Subcutaneous abdominal adipose tissue (tissue), 5 donors: ENCODE measurements around the gene DFFA.
A peak's percentile ranks its signal among the peaks of the same experiment; 100 is the strongest.
"Not testable (repeated sequence)": the region's sequence is repeated elsewhere in the genome, so short reads cannot be mapped to it uniquely, and the experiment has no call there.

Experiments
- H3K27ac ChIP-seq: one replicate; pipeline ENCODE4 v1.7.0; 2013; ENCODE audit warnings: low read depth, mild to moderate bottlenecking, inconsistent platforms, low read length, moderate library complexity
- H3K27me3 ChIP-seq, 5 donors: one replicate each; pipeline ENCODE4 v1.7.0; 2013; ENCODE audit warnings: low read length in 5 of 5, inconsistent platforms in 1 of 5; ENCODE audit not compliant: control insufficient read depth in 5 of 5, insufficient read depth in 4 of 5
- H3K36me3 ChIP-seq, 5 donors: one replicate each; pipeline ENCODE4 v1.7.0; 2013; ENCODE audit warnings: low read length in 5 of 5; ENCODE audit not compliant: control insufficient read depth in 5 of 5, insufficient read depth in 5 of 5
- H3K4me1 ChIP-seq, 5 donors: one replicate each; pipeline ENCODE4 v1.7.0; 2013; ENCODE audit warnings: low read length in 5 of 5, mild to moderate bottlenecking in 3 of 5, moderate library complexity in 1 of 5; ENCODE audit not compliant: control insufficient read depth in 5 of 5, insufficient read depth in 5 of 5
- H3K4me3 ChIP-seq, 5 donors: one replicate each; pipeline ENCODE4 v1.7.0; 2013; ENCODE audit warnings: low read length in 5 of 5, low read depth in 1 of 5
- H3K9ac ChIP-seq, 5 donors: one replicate each; pipeline ENCODE4 v1.7.0; 2013; ENCODE audit warnings: low read length in 5 of 5, mild to moderate bottlenecking in 4 of 5, moderate library complexity in 3 of 5
- H3K9me3 ChIP-seq, 5 donors: one replicate each; pipeline ENCODE4 v1.7.0; 2013; ENCODE audit warnings: low read length in 5 of 5; ENCODE audit not compliant: control insufficient read depth in 5 of 5
- donor health status: healthy.
- donor health status: healthy.
- donor health status: healthy.
- donor health status: healthy.
- donor health status: healthy.

Gene DFFA

GRCh38 chr1:10514490-10515235 is 42.3 kb upstream of the DFFA start:
- H3K36me3 ChIP-seq, result no peaks in the 10 kb centered on the region
- no peaks in the 10 kb centered on the region for H3K9me3 ChIP-seq
- H3K4me1 ChIP-seq, result peaks cover 2 to 37% (median 32%) of the 10 kb centered on the region in 5 donors
- H3K9ac ChIP-seq, result no peak overlapping the region
- H3K27me3 ChIP-seq, result no peaks in the 10 kb centered on the region
- H3K27ac ChIP-seq, result no peak overlapping the region
- H3K4me3 ChIP-seq, result no peak overlapping the region

GRCh38 chr1:10513199-10513598 is 40.9 kb upstream of the DFFA start:
- Histone ChIP-seq H3K4me3 (no peak overlapping the region), H3K27me3 (no peaks in the 10 kb centered on the region), H3K4me1 (peaks cover 2 to 42% (median 32%) of the 10 kb centered on the region in 5 donors), H3K9ac (peak overlapping the region in 1 of 5 donors; percentile 17), H3K9me3 (no peaks in the 10 kb centered on the region), H3K27ac (no peak overlapping the region), H3K36me3 (no peaks in the 10 kb centered on the region)

GRCh38 chr1:10511494-10511885 is 39.2 kb upstream of the DFFA start:
- Histone ChIP-seq H3K27ac (no peak overlapping the region), H3K9me3 (no peaks in the 10 kb centered on the region), H3K9ac (no peak overlapping the region), H3K4me3 (no peak overlapping the region), H3K27me3 (no peaks in the 10 kb centered on the region), H3K4me1 (peaks cover 0 to 48% (median 33%) of the 10 kb centered on the region in 5 donors), H3K36me3 (no peaks in the 10 kb centered on the region)

GRCh38 chr1:10510520-10511493 is 38.5 kb upstream of the DFFA start:
- Histone ChIP-seq H3K4me3 (no peak overlapping the region), H3K36me3 (no peaks in the 10 kb centered on the region), H3K4me1 (peaks cover 0 to 41% (median 28%) of the 10 kb centered on the region in 5 donors), H3K27ac (no peak overlapping the region), H3K9ac (peak overlapping the region in 2 of 5 donors; percentile 5 to 19), H3K27me3 (no peaks in the 10 kb centered on the region), H3K9me3 (no peaks in the 10 kb centered on the region)

GRCh38 chr1:10509809-10510509 is 37.6 kb upstream of the DFFA start:
- H3K4me3 ChIP-seq, result no peak overlapping the region

GRCh38 chr1:10508511-10508951 is 36.2 kb upstream of the DFFA start:
- Histone ChIP-seq H3K27me3 (no peaks in the 10 kb centered on the region), H3K27ac (no peak overlapping the region), H3K9me3 (no peaks in the 10 kb centered on the region), H3K36me3 (no peaks in the 10 kb centered on the region), H3K4me3 (no peak overlapping the region), H3K9ac (no peak overlapping the region), H3K4me1 (peaks cover 0 to 48% (median 38%) of the 10 kb centered on the region in 5 donors)

More at GRCh38 chr1:10509809-10510509, 37.6 kb upstream of the DFFA start:
- no peaks in the 10 kb centered on the region for H3K27me3 ChIP-seq
- peaks cover 0 to 40% (median 29%) of the 10 kb centered on the region in 5 donors for H3K4me1 ChIP-seq
- H3K27ac ChIP-seq, result no peak overlapping the region
- H3K36me3 ChIP-seq, result no peaks in the 10 kb centered on the region
- H3K9ac ChIP-seq, result peak overlapping the region in 1 of 5 donors; percentile 19
- no peaks in the 10 kb centered on the region for H3K9me3 ChIP-seq

GRCh38 chr1:10507111-10507879 is 35.0 kb upstream of the DFFA start:
- Histone ChIP-seq H3K9me3 (no peaks in the 10 kb centered on the region), H3K36me3 (no peaks in the 10 kb centered on the region), H3K9ac (no peak overlapping the region), H3K27me3 (no peaks in the 10 kb centered on the region), H3K27ac (no peak overlapping the region), H3K4me1 (peaks cover 0 to 48% (median 38%) of the 10 kb centered on the region in 5 donors), H3K4me3 (no peak overlapping the region)

- no peaks in the 10 kb centered on the region for H3K9me3 ChIP-seq
- no peak overlapping the region for H3K4me3 ChIP-seq
- H3K4me1 ChIP-seq, result peaks cover 0 to 48% (median 38%) of the 10 kb centered on the region in 5 donors
- H3K36me3 ChIP-seq, result no peaks in the 10 kb centered on the region
- H3K27ac ChIP-seq, result no peak overlapping the region
- no peak overlapping the region for H3K9ac ChIP-seq
- H3K27me3 ChIP-seq, result no peaks in the 10 kb centered on the region
Measured at GRCh38 chr1:10506677-10507047, 34.3 kb upstream of the DFFA start.

- not testable (repeated sequence) for H3K36me3 ChIP-seq, H3K4me3 ChIP-seq, H3K9me3 ChIP-seq, H3K27ac ChIP-seq, H3K9ac ChIP-seq, H3K27me3 ChIP-seq
- peaks cover 0 to 43% (median 36%) of the 10 kb centered on the region in 5 donors for H3K4me1 ChIP-seq
Measured at GRCh38 chr1:10506046-10506676, 33.8 kb upstream of the DFFA start.
